Uterus (tissue), 4 donors: ENCODE results near the gene COL5A1. TPM values are rescaled to one million over a fixed set of nuclear protein-coding genes. Genes with fewer than 3 reads are reported as not detected.
"Not testable (repeated sequence)": the region's sequence is repeated elsewhere in the genome, so short reads cannot be mapped to it uniquely, and the experiment has no call there.

Experiments used
- DNase-seq, 2 donors: peaks; one replicate each; pipeline ENCODE4 v3.0.0-alpha.2; 2019 to 2020
- H3K27ac ChIP-seq, 2 donors: fragments of 200-600 bp; sonication (generic); 1 replicate in 1 of 2; 2 replicates in 1 of 2; pipeline ENCODE4 v1.5.1; 2016 to 2018
- H3K27me3 ChIP-seq, 2 donors: fragments of 200-600 bp; sonication (generic); one replicate each; pipeline ENCODE4 v1.5.1; 2018 to 2019; ENCODE audit warnings: control low read depth in 1 of 2
- H3K36me3 ChIP-seq, 2 donors: fragments of 200-600 bp; sonication (generic); one replicate each; pipeline ENCODE4 v1.5.1; 2019; ENCODE audit warnings: control low read depth in 1 of 2
- H3K4me1 ChIP-seq, 2 donors: fragments of 200-600 bp; sonication (generic); one replicate each; pipeline ENCODE4 v1.5.1; 2018 to 2019; ENCODE audit warnings: control low read depth in 1 of 2
- H3K4me3 ChIP-seq, 2 donors: fragments of 200-600 bp; sonication (generic); 1 replicate in 1 of 2; 2 replicates in 1 of 2; pipeline ENCODE4 v1.5.1; 2018 to 2019; ENCODE audit warnings: mild to moderate bottlenecking in 1 of 2
- H3K9me3 ChIP-seq, 2 donors: fragments of 200-600 bp; sonication (generic); one replicate each; pipeline ENCODE4 v1.5.1; 2019; ENCODE audit warnings: control low read depth in 1 of 2
- CTCF ChIP-seq, 4 experiments: fragments of 200-600 bp in 2 of 4; fragments of 450-650 bp in 2 of 4; sonication (generic) in 2 of 4; IDR thresholded peaks; one replicate each; pipeline ENCODE4 v1.5.1; 2016 to 2019; ENCODE audit warnings: antibody characterized with exemption in 4 of 4, mild to moderate bottlenecking in 2 of 4, moderate library complexity in 1 of 4
- POLR2A ChIP-seq, 2 donors: fragments of 450-650 bp; IDR thresholded peaks; one replicate each; pipeline ENCODE4 v1.6.1; 2016; ENCODE audit warnings: antibody characterized with exemption in 2 of 2, mild to moderate bottlenecking in 1 of 2, moderate library complexity in 1 of 2
- intact Hi-C: fragments of 100-400 bp; cut with DNase I; formaldehyde crosslinking; loops from one replicate; pipeline ENCODE4 v1.15.1; 2023; ENCODE audit warnings: low total_unique reads
- total RNA-seq, 4 donors: library from RNA; depleted of rRNA in 3 of 4; stranded (reverse); fragments of >200 nt in 3 of 4; gene quantifications; one replicate each; pipeline versions ENCODE4 v1.1.0 to v1.2.4, GENCODE V29; 2014 to 2023
- donor health status: DM: yes; HTN: yes; CAD: no.

The COL5A1 gene
- total RNA-seq, 4 donors from 2014 or later = 21.2 to 604 (median 129) TPM

GRCh38 chr9:134712926-134713325 lies 71.3 kb downstream of the COL5A1 start:
- intact Hi-C loops = no loop called here
- Histone ChIP-seq H3K9me3 (no peaks in the 10 kb centered on the region), H3K4me1 (peaks cover 9 to 24% of the 10 kb centered on the region in 2 donors), H3K36me3 (no peaks in the 10 kb centered on the region), H3K27ac (peak overlapping the region in 1 of 2 donors; percentile 24), H3K27me3 (no peaks in the 10 kb centered on the region), H3K4me3 (no peak overlapping the region)
- no peak for DNase-seq
- TF ChIP-seq POLR2A (IDR thresholded peaks at IDR 0.05) = no peak
- TF ChIP-seq CTCF (IDR thresholded peaks at IDR 0.05) = no peak

GRCh38 chr9:134715536-134715935 lies 73.9 kb downstream of the COL5A1 start:
- H3K4me3 ChIP-seq, H3K36me3 ChIP-seq, H3K4me1 ChIP-seq, H3K27ac ChIP-seq, intact Hi-C loops, DNase-seq, H3K27me3 ChIP-seq, H3K9me3 ChIP-seq: not testable (repeated sequence)

GRCh38 chr9:134716067-134716466 lies 74.5 kb downstream of the COL5A1 start:
- no peak for TF ChIP-seq POLR2A (IDR thresholded peaks at IDR 0.05)
- TF ChIP-seq CTCF (IDR thresholded peaks at IDR 0.05) = no peak
- Histone ChIP-seq H3K4me3 (no peak overlapping the region), H3K27me3 (no peaks in the 10 kb centered on the region), H3K9me3 (no peaks in the 10 kb centered on the region), H3K27ac (no peak overlapping the region), H3K4me1 (no peaks in the 10 kb centered on the region), H3K36me3 (no peaks in the 10 kb centered on the region)
- intact Hi-C loops = no loop called here
- no peak for DNase-seq

GRCh38 chr9:134717056-134717455 lies 75.5 kb downstream of the COL5A1 start:
- Histone ChIP-seq H3K27me3 (no peaks in the 10 kb centered on the region), H3K4me3 (no peak overlapping the region), H3K27ac (no peak overlapping the region), H3K4me1 (no peaks in the 10 kb centered on the region), H3K36me3 (no peaks in the 10 kb centered on the region), H3K9me3 (no peaks in the 10 kb centered on the region)
- intact Hi-C loops = no loop called here
- DNase-seq = no peak
- TF ChIP-seq CTCF (IDR thresholded peaks at IDR 0.05) (no peak), POLR2A (IDR thresholded peaks at IDR 0.05) (no peak)

- Histone ChIP-seq H3K36me3 (no peaks in the 10 kb centered on the region), H3K9me3 (no peaks in the 10 kb centered on the region), H3K4me3 (no peak overlapping the region), H3K27ac (no peak overlapping the region), H3K4me1 (no peaks in the 10 kb centered on the region), H3K27me3 (no peaks in the 10 kb centered on the region)
- DNase-seq = no peak
- intact Hi-C loops = no loop called here
- TF ChIP-seq CTCF (IDR thresholded peaks at IDR 0.05) (no peak), POLR2A (IDR thresholded peaks at IDR 0.05) (no peak)
Measured at GRCh38 chr9:134717924-134718645, 76.5 kb downstream of the COL5A1 start.
